Ascending aorta (tissue), 2 donors: Measurements from ENCODE around the gene LHX2. TPM values are rescaled to one million over a fixed set of nuclear protein-coding genes. Genes with fewer than 3 reads are reported as not detected.

Experiments used
- DNase-seq, 2 donors: peaks; one replicate each; pipeline ENCODE4 v3.0.0-alpha.2; 2019; ENCODE audit warnings: low spot score in 2 of 2
- H3K27ac ChIP-seq, 2 donors: fragments of 200-600 bp; sonication (generic); one replicate each; pipeline ENCODE4 v1.5.1; 2016 to 2017; ENCODE audit warnings: mild to moderate bottlenecking in 1 of 2
- H3K27me3 ChIP-seq: fragments of 200-600 bp; sonication (generic); one replicate; pipeline ENCODE4 v1.5.1; 2017
- H3K36me3 ChIP-seq, 2 donors: fragments of 200-600 bp; sonication (generic); one replicate each; pipeline ENCODE4 v1.5.1; 2016
- H3K4me1 ChIP-seq, 2 donors: fragments of 200-600 bp; sonication (generic); one replicate each; pipeline ENCODE4 v1.5.1; 2016 to 2017; ENCODE audit warnings: mild to moderate bottlenecking in 1 of 2
- H3K4me3 ChIP-seq, 2 donors: fragments of 200-600 bp; sonication (generic); one replicate each; pipeline ENCODE4 v1.5.1; 2016 to 2017; ENCODE audit warnings: mild to moderate bottlenecking in 1 of 2
- H3K9me3 ChIP-seq, 2 donors: fragments of 200-600 bp; sonication (generic); one replicate each; pipeline ENCODE4 v1.5.1; 2016
- intact Hi-C: fragments of 100-400 bp; cut with DNase I; formaldehyde crosslinking; loops from one replicate; pipeline ENCODE4 v1.15.1; 2023
- total RNA-seq: library from RNA; depleted of rRNA; stranded (reverse); fragments of >200 nt; gene quantifications from one replicate; pipeline ENCODE4 v1.1.0, GENCODE V29; 2016
- TF ChIP-seq, protein P1 (sequence below), 3 experiments: fragments of 200-600 bp in 2 of 3; fragments of 450-650 bp in 1 of 3; sonication (generic) in 2 of 3; IDR thresholded peaks; one replicate each; pipeline ENCODE4 v1.5.1; 2016 to 2019; ENCODE audit warnings: antibody characterized with exemption in 3 of 3, mild to moderate bottlenecking in 1 of 3, moderate library complexity in 1 of 3

Gene LHX2
- total RNA-seq, 1 donor from 2014 or later = not detected

DNA sequence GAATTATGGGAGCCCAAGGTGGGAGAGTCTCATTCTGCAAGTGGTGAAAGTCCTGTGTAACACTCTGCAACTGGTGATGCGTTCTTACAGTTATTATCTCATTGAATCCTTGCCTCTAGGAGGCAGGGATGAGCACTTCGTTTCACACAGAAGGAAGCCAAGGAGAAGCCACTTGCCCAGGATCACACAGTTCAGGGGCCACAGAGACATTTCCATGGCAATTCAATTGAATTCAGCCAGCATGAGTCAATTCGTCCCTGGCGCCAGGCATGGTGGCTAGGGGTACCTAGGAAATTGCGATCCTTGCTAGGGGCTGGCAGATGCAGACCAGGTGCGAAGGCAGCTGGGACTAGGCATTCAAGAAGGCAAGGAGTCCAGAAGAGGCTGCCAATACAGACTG, 26.2 kb downstream of the LHX2 start:
- Histone ChIP-seq H3K27me3 (no peaks in the 10 kb centered on the region), H3K4me1 (peaks cover 4 to 15% of the 10 kb centered on the region in 2 donors), H3K4me3 (no peak overlapping the region), H3K9me3 (no peaks in the 10 kb centered on the region), H3K27ac (no peak overlapping the region), H3K36me3 (no peaks in the 10 kb centered on the region)
- TF ChIP-seq, protein P1, sequence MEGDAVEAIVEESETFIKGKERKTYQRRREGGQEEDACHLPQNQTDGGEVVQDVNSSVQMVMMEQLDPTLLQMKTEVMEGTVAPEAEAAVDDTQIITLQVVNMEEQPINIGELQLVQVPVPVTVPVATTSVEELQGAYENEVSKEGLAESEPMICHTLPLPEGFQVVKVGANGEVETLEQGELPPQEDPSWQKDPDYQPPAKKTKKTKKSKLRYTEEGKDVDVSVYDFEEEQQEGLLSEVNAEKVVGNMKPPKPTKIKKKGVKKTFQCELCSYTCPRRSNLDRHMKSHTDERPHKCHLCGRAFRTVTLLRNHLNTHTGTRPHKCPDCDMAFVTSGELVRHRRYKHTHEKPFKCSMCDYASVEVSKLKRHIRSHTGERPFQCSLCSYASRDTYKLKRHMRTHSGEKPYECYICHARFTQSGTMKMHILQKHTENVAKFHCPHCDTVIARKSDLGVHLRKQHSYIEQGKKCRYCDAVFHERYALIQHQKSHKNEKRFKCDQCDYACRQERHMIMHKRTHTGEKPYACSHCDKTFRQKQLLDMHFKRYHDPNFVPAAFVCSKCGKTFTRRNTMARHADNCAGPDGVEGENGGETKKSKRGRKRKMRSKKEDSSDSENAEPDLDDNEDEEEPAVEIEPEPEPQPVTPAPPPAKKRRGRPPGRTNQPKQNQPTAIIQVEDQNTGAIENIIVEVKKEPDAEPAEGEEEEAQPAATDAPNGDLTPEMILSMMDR (IDR thresholded peaks at IDR 0.05) = no peak
- intact Hi-C loops = no loop called here
- DNase-seq = no peak

DNA sequence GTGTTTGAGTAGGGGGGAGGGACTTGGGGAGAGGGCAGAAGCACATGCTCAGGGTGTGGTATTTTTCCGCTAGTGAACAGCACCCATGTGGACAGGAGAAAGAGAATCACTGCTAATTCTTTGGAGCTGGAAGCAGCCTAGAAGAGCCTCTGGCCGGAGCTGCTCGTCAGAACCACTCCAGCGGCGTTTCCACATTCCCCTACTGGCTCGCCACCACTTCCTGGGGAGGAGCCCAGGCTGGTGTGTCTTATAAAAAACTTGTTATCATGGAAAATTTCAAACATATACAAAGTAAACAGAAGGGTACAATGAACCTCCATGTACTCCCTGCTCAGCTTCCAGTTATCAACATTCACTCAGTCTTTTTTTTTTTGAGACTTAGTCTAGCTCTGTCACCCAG, 26.7 kb downstream of the LHX2 start:
- no peak for DNase-seq
- Histone ChIP-seq H3K4me3 (no peak overlapping the region), H3K9me3 (no peaks in the 10 kb centered on the region), H3K4me1 (peaks cover 4 to 15% of the 10 kb centered on the region in 2 donors), H3K36me3 (no peaks in the 10 kb centered on the region), H3K27me3 (no peaks in the 10 kb centered on the region), H3K27ac (no peak overlapping the region)
- TF ChIP-seq, protein P1 (IDR thresholded peaks at IDR 0.05) = no peak
- intact Hi-C loops = no loop called here

DNA sequence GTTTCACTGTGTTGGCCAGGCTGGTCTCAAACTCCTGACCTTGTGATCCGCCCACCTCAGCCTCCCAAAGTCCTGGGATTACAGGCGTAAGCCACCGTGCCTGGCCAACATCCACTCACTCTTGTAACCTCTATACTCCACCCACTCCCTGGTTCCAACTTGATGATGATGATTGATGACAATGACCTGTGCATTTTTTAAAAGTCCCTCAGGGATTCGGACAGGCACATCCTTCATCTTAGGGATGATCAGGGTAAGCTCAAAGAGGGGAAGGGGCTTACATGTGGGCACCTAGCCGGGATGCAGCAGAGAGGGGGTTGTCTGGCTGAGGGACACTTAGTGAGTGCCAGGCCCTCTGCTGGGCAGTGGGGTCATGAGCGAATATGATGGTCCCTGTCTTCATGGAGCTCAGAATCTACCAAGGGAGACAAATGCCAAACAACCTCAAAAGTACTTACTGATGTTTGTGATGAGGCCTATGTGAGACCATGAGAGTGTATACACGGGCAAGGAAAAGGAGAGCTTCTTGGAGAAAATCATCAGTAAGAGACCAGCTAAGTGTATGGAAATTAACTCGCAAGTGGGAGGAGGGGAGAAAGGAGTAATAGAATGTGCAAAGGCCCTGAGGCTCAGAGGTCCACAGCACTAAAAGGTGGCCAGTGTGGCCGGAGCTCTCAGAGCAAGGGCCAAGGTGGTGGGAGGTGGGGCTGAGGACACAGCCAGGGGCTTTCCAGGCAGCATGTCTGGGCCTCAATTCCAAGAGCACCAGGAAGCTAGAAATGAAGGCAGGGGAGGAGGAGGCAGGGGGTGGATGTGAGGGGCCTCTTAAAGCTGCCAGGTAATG, 27.4 kb downstream of the LHX2 start:
- TF ChIP-seq, protein P1 (IDR thresholded peaks at IDR 0.05) = no peak
- Histone ChIP-seq H3K9me3 (no peaks in the 10 kb centered on the region), H3K27ac (no peak overlapping the region), H3K36me3 (no peaks in the 10 kb centered on the region), H3K27me3 (no peaks in the 10 kb centered on the region), H3K4me3 (no peak overlapping the region), H3K4me1 (peaks cover 4 to 15% of the 10 kb centered on the region in 2 donors)
- intact Hi-C loops = no loop called here
- DNase-seq = no peak

DNA sequence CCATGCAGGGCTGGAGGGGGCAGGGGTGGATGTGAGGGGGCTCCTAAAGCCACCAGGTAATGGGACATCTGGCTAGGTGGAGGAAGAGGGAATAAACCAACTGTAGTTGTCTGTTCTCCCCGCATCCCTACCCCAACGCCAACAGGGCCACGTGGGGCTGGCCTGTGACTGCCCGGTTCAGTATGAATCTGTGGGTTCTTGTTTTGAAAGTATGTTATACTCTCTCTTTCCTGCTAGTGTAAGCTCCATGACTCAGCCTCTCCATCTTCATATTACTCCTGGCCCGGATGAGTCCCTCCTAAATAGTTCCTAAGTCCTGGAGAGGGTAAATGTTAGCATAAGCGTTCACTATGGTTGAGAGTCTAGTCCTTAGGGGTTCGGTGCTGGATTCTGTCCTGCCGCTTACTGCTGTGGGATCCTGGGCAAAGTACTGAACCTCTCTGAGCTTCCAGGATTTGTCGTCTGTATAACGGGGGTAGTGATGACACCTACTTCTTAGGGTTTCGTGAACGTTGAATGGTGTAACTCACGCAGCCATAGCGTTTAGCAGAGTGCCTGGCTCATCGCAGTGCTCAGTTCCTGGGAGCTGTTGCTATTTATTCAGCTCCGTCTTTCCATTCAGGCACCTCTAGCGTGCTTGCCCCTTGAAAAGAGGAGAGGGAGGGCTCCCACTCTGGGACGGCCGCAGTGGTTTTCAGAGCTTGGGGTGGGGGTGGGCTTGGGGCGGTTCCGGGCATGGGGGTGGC, 28.8 kb downstream of the LHX2 start:
- H3K4me3 ChIP-seq = peak overlapping the region; percentile 48 to 58
- H3K27ac ChIP-seq = no peak overlapping the region
- intact Hi-C loops = no loop called here
- TF ChIP-seq, protein P1 (IDR thresholded peaks at IDR 0.05) = no peak
- peaks cover 4 to 21% of the 10 kb centered on the region in 2 donors for H3K4me1 ChIP-seq
- H3K36me3 ChIP-seq = no peaks in the 10 kb centered on the region
- no peaks in the 10 kb centered on the region for H3K9me3 ChIP-seq
- no peak for DNase-seq
- peaks cover 8% of the 10 kb centered on the region for H3K27me3 ChIP-seq

DNA sequence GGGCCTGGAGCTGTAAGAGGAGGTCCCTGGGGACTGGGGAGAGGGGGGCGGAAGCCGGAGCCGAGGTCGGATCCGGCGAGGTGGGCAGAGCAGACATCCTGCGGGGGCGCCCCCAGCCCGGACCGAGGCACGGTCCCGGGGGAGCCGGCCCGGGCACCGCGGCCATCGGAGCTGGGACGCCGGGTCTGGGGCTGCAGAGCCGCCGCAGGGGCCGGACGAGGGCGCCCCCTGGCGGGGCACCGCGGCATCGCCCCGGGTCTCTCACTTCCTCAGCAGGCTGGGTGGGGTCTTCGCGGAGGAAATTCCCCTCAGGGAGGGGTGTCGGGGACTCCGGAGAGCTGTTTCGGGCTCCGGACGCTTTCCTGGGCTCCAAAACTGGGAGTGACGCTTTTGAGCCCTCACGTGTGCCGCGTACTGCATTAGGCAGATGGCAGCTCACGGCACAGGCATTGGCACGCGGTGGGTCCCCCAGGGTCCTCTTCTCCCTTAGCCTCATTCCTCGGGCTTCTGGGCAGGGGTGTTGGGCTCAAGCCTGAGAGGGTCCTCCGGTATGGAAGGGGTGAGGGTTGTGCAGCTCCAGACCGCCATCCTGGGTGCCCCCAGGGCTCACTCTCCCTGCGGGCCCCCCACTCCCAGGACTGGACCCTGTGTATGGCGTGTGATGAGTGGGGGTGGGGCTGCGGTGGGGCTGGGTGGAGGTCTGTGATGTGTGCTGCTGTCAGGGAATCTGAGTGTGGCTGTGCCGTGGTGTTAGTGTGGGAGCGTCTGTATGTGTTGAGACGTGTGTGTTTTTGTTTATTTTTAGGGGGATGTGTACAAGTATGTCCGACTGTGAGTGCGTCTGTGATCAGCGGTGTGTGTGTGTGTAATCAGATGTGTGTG, 29.6 kb downstream of the LHX2 start:
- Histone ChIP-seq H3K27ac (no peak overlapping the region), H3K27me3 (peaks cover 8% of the 10 kb centered on the region), H3K4me3 (peak overlapping the region; percentile 48 to 58), H3K36me3 (no peaks in the 10 kb centered on the region), H3K4me1 (peaks cover 4 to 27% of the 10 kb centered on the region in 2 donors), H3K9me3 (no peaks in the 10 kb centered on the region)
- DNase-seq = no peak
- TF ChIP-seq, protein P1 (IDR thresholded peaks at IDR 0.05) = peak; percentile 67 to 89 (median 81)
- intact Hi-C loops = loop anchor here (1.0 kb wide), 1 partner anchor 36 kb away; no protein-coding TSS in a partner anchor
